K562 (cell line): Measurements from ENCODE around the gene DUOXA2. TPM values are rescaled to one million over a fixed set of nuclear protein-coding genes. Genes with fewer than 3 reads are reported as not detected.

ENCODE experiments used
- ATAC-seq: fragments of 200-7000 bp; cut with Tn5 transposase; 3 replicates; pipeline ENCODE4 v1.9.1; 2020; ENCODE audit warnings: moderate library complexity
- BruUV-seq: library from RNA; stranded (reverse); fragments of 400-500 nt; replicated peaks from 2 replicates; lab custom pipeline; 2021; lab: Mats Ljungman, UMichigan
- CTCF ChIA-PET: fragments of 300-600 bp; formaldehyde crosslinking; extraction: SDS; loops from one replicate; lab custom pipeline; 2021; ENCODE audit warnings: low intra/inter-chr PET ratio; lab: Yijun Ruan, JAX
- POLR2A ChIA-PET: fragments of 300-600, 350-650 bp; sonication (Branson Sonifier 250); formaldehyde crosslinking; extraction: SDS; loops from one replicate; lab custom pipeline; 2021; ENCODE audit warnings: antibody characterized with exemption, inconsistent platforms; lab: Yijun Ruan, JAX
- DNase-seq, 4 experiments: peaks; one replicate each; pipeline versions ENCODE4 v3.0.0 to v3.0.0-alpha.2; 2011 to 2018; ENCODE audit warnings: low spot score in 3 of 4, mixed read lengths in 3 of 4; ENCODE audit errors: extremely low read depth in 1 of 4
- FAIRE-seq: peaks from 2 replicates; lab custom pipeline; 2011; peaks lifted over from hg19 to GRCh38; lab: Jason Lieb, UNC
- H2AFZ ChIP-seq: 2 replicates; pipeline ENCODE4 v1.6.0; 2011; ENCODE audit warnings: low read depth, low read length, control low read depth, inconsistent platforms
- H3K27ac ChIP-seq: fragments of 200-600 bp; 3 replicates; pipeline ENCODE4 v1.8.0; 2011; ENCODE audit warnings: low read depth, mild to moderate bottlenecking, control low read depth, inconsistent platforms, low read length, moderate library complexity, mixed read lengths; ENCODE audit errors: extremely low read depth
- H3K27me3 ChIP-seq, 2 experiments: fragments of 300-600 bp in 1 of 2; 2 replicates in 1 of 2; 3 replicates in 1 of 2; pipeline versions ENCODE4 v1.6.0 to v1.8.0; 2011; ENCODE audit warnings: inconsistent platforms in 2 of 2, low read length in 2 of 2, mild to moderate bottlenecking in 1 of 2, mixed read lengths in 1 of 2, moderate library complexity in 1 of 2; ENCODE audit not compliant: control insufficient read depth in 2 of 2, insufficient read depth in 2 of 2
- H3K36me3 ChIP-seq: fragments of 300-600 bp; 3 replicates; pipeline ENCODE4 v1.8.0; 2011; ENCODE audit warnings: mild to moderate bottlenecking, low read length, inconsistent platforms; ENCODE audit not compliant: control insufficient read depth, insufficient read depth
- H3K4me1 ChIP-seq, 2 experiments: fragments of 200-600 bp in 1 of 2; replicated peaks in 1 of 2; 2 replicates in 1 of 2; 3 replicates in 1 of 2; pipeline versions ENCODE4 v1.5.1 to v1.8.0; 2011; ENCODE audit warnings: inconsistent platforms in 2 of 2, low read length in 2 of 2, mild to moderate bottlenecking in 1 of 2, mixed read lengths in 1 of 2, moderate library complexity in 1 of 2; ENCODE audit not compliant: control insufficient read depth in 2 of 2, insufficient read depth in 2 of 2
- H3K4me2 ChIP-seq: 2 replicates; pipeline ENCODE4 v1.6.1; 2011; ENCODE audit warnings: low read length, control low read depth, inconsistent platforms, mixed read lengths; ENCODE audit not compliant: insufficient read depth
- H3K4me3 ChIP-seq: fragments of 200-600 bp; sonication (generic), shearing (Covaris generic); 2 replicates; pipeline ENCODE4 v1.5.1; 2016; ENCODE audit warnings: control low read depth, inconsistent platforms
- H3K79me2 ChIP-seq: fragments of 200-600 bp; 3 replicates; pipeline ENCODE4 v1.8.0; 2011; ENCODE audit warnings: low read length, inconsistent platforms; ENCODE audit not compliant: control insufficient read depth, insufficient read depth
- H3K9ac ChIP-seq, 2 experiments: 2 replicates each; pipeline versions ENCODE4 v1.6.0 to v1.6.1; 2011; ENCODE audit warnings: low read depth in 2 of 2, low read length in 2 of 2, control low read depth in 1 of 2, inconsistent platforms in 1 of 2, mild to moderate bottlenecking in 1 of 2, mixed read lengths in 1 of 2; ENCODE audit not compliant: insufficient read depth in 1 of 2
- H3K9me1 ChIP-seq: one replicate; pipeline ENCODE4 v1.6.0; 2011; ENCODE audit warnings: inconsistent platforms, mild to moderate bottlenecking, low read length, moderate library complexity; ENCODE audit not compliant: control insufficient read depth, insufficient read depth
- H3K9me3 ChIP-seq: replicated peaks from 2 replicates; pipeline ENCODE4 v1.5.1; 2011; ENCODE audit warnings: low read depth, low read length, inconsistent platforms; ENCODE audit not compliant: control insufficient read depth, insufficient read depth
- H4K20me1 ChIP-seq: replicated peaks from 2 replicates; pipeline ENCODE4 v1.6.1; 2011; ENCODE audit warnings: low read length, inconsistent platforms, mixed read lengths; ENCODE audit not compliant: control insufficient read depth, insufficient read depth
- CC2D1A ChIP-seq: fragments of 450-650 bp; IDR thresholded peaks from 2 replicates; pipeline ENCODE4 v1.6.1; 2017; ENCODE audit warnings: mild to moderate bottlenecking
- CREB5 ChIP-seq: fragments of 250-450 bp; sonication (Bioruptor Pico); IDR thresholded peaks from 2 replicates; pipeline ENCODE4 v1.5.0; 2020; ENCODE audit warnings: mild to moderate bottlenecking
- EP300 ChIP-seq: IDR thresholded peaks from 2 replicates; pipeline ENCODE4 v1.6.1; 2012; ENCODE audit warnings: low read length, improper control_type of control experiment
- GATAD2A ChIP-seq: fragments of 450-650 bp; IDR thresholded peaks from 2 replicates; pipeline ENCODE4 v1.6.1; 2017
- RBFOX2 ChIP-seq: fragments of 200-400 bp; formaldehyde crosslinking; IDR thresholded peaks from 2 replicates; pipeline ENCODE4 v1.6.1; 2017; ENCODE audit warnings: low read depth, mild to moderate bottlenecking, low read length, moderate library complexity
- SIN3A ChIP-seq, 2 experiments: fragments of 150-350 bp in 1 of 2; IDR thresholded peaks; 2 replicates each; pipeline ENCODE4 v1.6.1; 2011 to 2016; ENCODE audit warnings: borderline replicate concordance in 2 of 2, low read depth in 2 of 2, low read length in 2 of 2, mild to moderate bottlenecking in 2 of 2, moderate library complexity in 2 of 2; ENCODE audit not compliant: control insufficient read depth in 1 of 2
- SREBF1 ChIP-seq: fragments of 150-350 bp; IDR thresholded peaks from 2 replicates; pipeline ENCODE4 v1.6.1; 2014; ENCODE audit warnings: antibody characterized with exemption, low read depth, low read length, borderline replicate concordance
- TBL1XR1 ChIP-seq, 2 experiments: IDR thresholded peaks; 2 replicates each; pipeline ENCODE4 v1.6.1; 2012; ENCODE audit warnings: improper control_type of control experiment in 2 of 2, low read length in 2 of 2, mild to moderate bottlenecking in 1 of 2
- TOE1 ChIP-seq, 2 experiments: fragments of 450-650 bp in 1 of 2; sonication (generic) in 1 of 2; formaldehyde crosslinking in 1 of 2; IDR thresholded peaks; 2 replicates each; pipeline versions ENCODE4 v1.7.1 to v1.8.0; 2016 to 2022; ENCODE audit warnings: borderline replicate concordance in 2 of 2, mild to moderate bottlenecking in 2 of 2, antibody characterized with exemption in 1 of 2, inconsistent platforms in 1 of 2, low read depth in 1 of 2, missing genetic modification reagents in 1 of 2, moderate library complexity in 1 of 2
- ZNF197 ChIP-seq: fragments of 200-800 bp; sonication (Bioruptor generic); IDR thresholded peaks from 2 replicates; pipeline ENCODE4 v1.6.1; 2016; ENCODE audit warnings: low read depth, missing genetic modification characterization, missing compliant biosample characterization
- ZSCAN29 ChIP-seq: fragments of 450-650 bp; IDR thresholded peaks from 2 replicates; pipeline ENCODE4 v1.6.1; 2017
- WGBS: fragments of 100-300 bp; shearing (Covaris generic); methylation state at CpG from one replicate; pipeline ENCODE4 v1.1.6; 2016; ENCODE audit warnings: low coverage, mixed read lengths; ENCODE audit not compliant: insufficient coverage; ENCODE audit errors: missing lambda C conversion rate; 5-methylcytosine and 5-hydroxymethylcytosine counted together
- in situ Hi-C: fragments of 300-500 bp; cut with MboI; formaldehyde crosslinking; loops from 4 replicates; pipeline ENCODE4 v1.15.0; 2018; ENCODE audit warnings: inconsistent platforms, mixed read lengths
- intact Hi-C: fragments of 100-400 bp; cut with micrococcal nuclease; formaldehyde crosslinking; loops from 2 replicates; pipeline ENCODE4 v1.14.2; 2022
- polyA plus RNA-seq, 8 experiments: library from polyadenylated mRNA; depleted of rRNA in 4 of 8; stranded (reverse) in 5 of 8; unstranded in 3 of 8; fragments of >200 nt; fragmentation: Nextera tagmentation in 2 of 8; fragmentation: Illumina TruSeq in 1 of 8; extraction: Ambion mirVana in 2 of 8; extraction: Trizol in 1 of 8; gene quantifications; 2 replicates each; pipeline versions ENCODE4 v1.2.1 to v1.2.3, GENCODE V29; 2011 to 2014; ENCODE audit warnings: inconsistent platforms in 1 of 8, missing spikeins in 1 of 8
- total RNA-seq, 7 experiments: library from RNA; depleted of rRNA in 6 of 7; stranded (reverse); fragments of >200 nt in 6 of 7; fragmentation: Illumina TruSeq in 2 of 7; extraction: Trizol in 2 of 7; gene quantifications; 2 replicates each; pipeline versions ENCODE4 v1.2.1 to v1.2.3, GENCODE V29; 2011 to 2021; ENCODE audit warnings: low replicate concordance in 1 of 7

DUOXA2 gene
- total and polyA plus RNA-seq, 9 of the 15 experiments (the other 6 are each of a cell fraction or from before 2014, with no cell fraction given): not detected

GRCh38 chr15:45097466-45097865, 16.7 kb upstream of the DUOXA2 start:
- intact Hi-C loops: no loop called here
- H3K4me1 ChIP-seq: peaks cover 0 to 5% of the 10 kb centered on the region in 2 experiments; a peak in 3 of 5 replicates
- ATAC-seq (no peak), FAIRE-seq (no peak), DNase-seq (no peak)
- no peak overlapping the region for H2AFZ ChIP-seq
- no peak for TF ChIP-seq CC2D1A
- TF ChIP-seq SREBF1: no peak
- TF ChIP-seq EP300: no peak
- TF ChIP-seq CREB5 (CRISPR knock-in tag): no peak
- no peak for TF ChIP-seq GATAD2A
- TF ChIP-seq RBFOX2: no peak
- no peak for TF ChIP-seq ZSCAN29
- TF ChIP-seq SIN3A (IDR thresholded peaks at IDR 0.05; ENCODE audit: borderline replicate concordance in 2 of 2, control insufficient read depth in 1 of 2, low read depth in 2 of 2, low read length in 2 of 2): no peak
- TF ChIP-seq TBL1XR1 (IDR thresholded peaks at IDR 0.05; ENCODE audit: low read length in 2 of 2): no peak
- no peak for TF ChIP-seq ZNF197
- no peak for TF ChIP-seq TOE1 (IDR thresholded peaks at IDR 0.05; ENCODE audit: borderline replicate concordance)
- TF ChIP-seq TOE1 (CRISPR knock-in tag; IDR thresholded peaks at IDR 0.05; ENCODE audit: borderline replicate concordance, low read depth): no peak
- TF ChIP-seq, all 486 proteins: peak for 0
- Histone ChIP-seq H3K4me2 (no peak overlapping the region), H3K36me3 (no peaks in the 10 kb centered on the region), H3K9me1 (no peaks in the 10 kb centered on the region), H3K27me3 (no peaks in the 10 kb centered on the region), H3K9me3 (no peaks in the 10 kb centered on the region), H3K4me3 (no peak overlapping the region), H3K27ac (no peak overlapping the region), H3K9ac (no peak overlapping the region), H4K20me1 (no peaks in the 10 kb centered on the region; the same call in 1 of the 2 replicates), H3K79me2 (no peaks in the 10 kb centered on the region)
- in situ Hi-C loops: no loop called here
- no TSS peak for BruUV-seq
- ChIA-PET CTCF (no interaction called here), POLR2A (interaction anchor here (1.2 to 1.3 kb wide), 2 partner anchors 9 to 11 kb away, joined by 3 to 4 read pairs; no protein-coding TSS in a partner anchor)
- 36% methylated on average over 4 of the region's 7 CpGs for WGBS
